HepG2 (cell line): ENCODE data around the gene NUDCD2. TPM values are rescaled to one million over a fixed set of nuclear protein-coding genes. Genes with fewer than 3 reads are reported as not detected.

Source experiments
- ATF7-NPFF ChIP-seq: sonication (generic); formaldehyde crosslinking; IDR thresholded peaks from 2 replicates; pipeline ENCODE4 v1.8.1; 2023; ENCODE audit warnings: mild to moderate bottlenecking, low read depth, missing genetic modification reagents, moderate library complexity
- CBX5 ChIP-seq: sonication (generic); formaldehyde crosslinking; IDR thresholded peaks from 2 replicates; pipeline ENCODE4 v1.4.0; 2020; ENCODE audit warnings: missing genetic modification reagents, borderline replicate concordance
- RBM39 ChIP-seq: fragments of 200-400 bp; formaldehyde crosslinking; IDR thresholded peaks from one replicate; pipeline ENCODE4 v1.6.1; 2018; ENCODE audit warnings: antibody characterized with exemption, mild to moderate bottlenecking, low read depth, low read length; ENCODE audit not compliant: poor library complexity, severe bottlenecking
- RFXANK ChIP-seq: IDR thresholded peaks from 2 replicates; pipeline ENCODE4 v1.6.1; 2016
- SETDB1 ChIP-seq: sonication (generic); formaldehyde crosslinking; IDR thresholded peaks from 2 replicates; pipeline ENCODE4 v1.5.1; 2020; ENCODE audit warnings: missing genetic modification reagents, mild to moderate bottlenecking, borderline replicate concordance
- U2AF2 ChIP-seq: fragments of 200-400 bp; formaldehyde crosslinking; IDR thresholded peaks from 2 replicates; pipeline ENCODE4 v1.6.1; 2017; ENCODE audit warnings: low read depth, mild to moderate bottlenecking, low read length
- YY1 ChIP-seq: IDR thresholded peaks from 2 replicates; pipeline ENCODE4 v1.6.1; 2011; ENCODE audit warnings: low read length, low read depth, moderate library complexity, mild to moderate bottlenecking; ENCODE audit not compliant: insufficient read depth, insufficient replicate concordance
- ZFP36 ChIP-seq: fragments of 150-350 bp; IDR thresholded peaks from 2 replicates; pipeline ENCODE4 v1.6.1; 2018; ENCODE audit warnings: borderline replicate concordance, low read length, low read depth; ENCODE audit not compliant: partially characterized antibody
- ZNF282 ChIP-seq: fragments of 450-650 bp; IDR thresholded peaks from 2 replicates; pipeline ENCODE4 v1.6.1; 2018; ENCODE audit not compliant: partially characterized antibody
- ZNF652 ChIP-seq: IDR thresholded peaks from 2 replicates; pipeline ENCODE4 v1.6.1; 2016; ENCODE audit warnings: low read depth, borderline replicate concordance
- polyA plus RNA-seq, 8 experiments: library from polyadenylated mRNA; depleted of rRNA in 3 of 8; stranded (reverse) in 7 of 8; unstranded in 1 of 8; fragments of >200 nt; fragmentation: Illumina TruSeq in 4 of 8; extraction: Trizol in 4 of 8; gene quantifications; 2 replicates each; pipeline versions ENCODE4 v1.2.1 to v1.2.3, GENCODE V29; 2011 to 2016; ENCODE audit warnings: low read depth in 4 of 8, missing spikeins in 1 of 8, mixed read lengths in 1 of 8; ENCODE audit not compliant: insufficient read depth in 1 of 8
- total RNA-seq, 5 experiments: library from RNA; depleted of rRNA; stranded (reverse); fragments of >200 nt; fragmentation: Illumina TruSeq; extraction: Trizol; gene quantifications; 2 replicates each; pipeline ENCODE4 v1.2.3, GENCODE V29; 2016; ENCODE audit warnings: low read depth in 1 of 5
- TF ChIP-seq, protein P1 (sequence below): sonication (generic); formaldehyde crosslinking; IDR thresholded peaks from 2 replicates; pipeline ENCODE4 v1.9.0; 2021; ENCODE audit warnings: missing genetic modification reagents, borderline replicate concordance
- TF ChIP-seq, protein P2 (sequence below): sonication (generic); formaldehyde crosslinking; IDR thresholded peaks from 2 replicates; pipeline ENCODE4 v1.4.0; 2020; ENCODE audit warnings: mild to moderate bottlenecking, missing genetic modification reagents, borderline replicate concordance
- TF ChIP-seq, protein P3 (sequence below): sonication (generic); formaldehyde crosslinking; IDR thresholded peaks from 2 replicates; pipeline ENCODE4 v1.8.0; 2022; ENCODE audit warnings: low read depth, missing genetic modification reagents
- TF ChIP-seq, protein P4 (sequence below): sonication (generic); formaldehyde crosslinking; IDR thresholded peaks from 2 replicates; pipeline ENCODE4 v1.8.1; 2023; ENCODE audit warnings: mild to moderate bottlenecking, moderate library complexity, missing genetic modification reagents
- TF ChIP-seq, protein P5 (sequence below): sonication (generic); formaldehyde crosslinking; IDR thresholded peaks from 2 replicates; pipeline ENCODE4 v1.4.0; 2020; ENCODE audit warnings: missing genetic modification reagents; ENCODE audit errors: not compliant biosample characterization

NUDCD2 gene
- total and polyA plus RNA-seq, 2 of the 13 experiments (the other 11 are each of a cell fraction or from before 2014, with no cell fraction given) = 14.8 to 39.2 TPM

DNA sequence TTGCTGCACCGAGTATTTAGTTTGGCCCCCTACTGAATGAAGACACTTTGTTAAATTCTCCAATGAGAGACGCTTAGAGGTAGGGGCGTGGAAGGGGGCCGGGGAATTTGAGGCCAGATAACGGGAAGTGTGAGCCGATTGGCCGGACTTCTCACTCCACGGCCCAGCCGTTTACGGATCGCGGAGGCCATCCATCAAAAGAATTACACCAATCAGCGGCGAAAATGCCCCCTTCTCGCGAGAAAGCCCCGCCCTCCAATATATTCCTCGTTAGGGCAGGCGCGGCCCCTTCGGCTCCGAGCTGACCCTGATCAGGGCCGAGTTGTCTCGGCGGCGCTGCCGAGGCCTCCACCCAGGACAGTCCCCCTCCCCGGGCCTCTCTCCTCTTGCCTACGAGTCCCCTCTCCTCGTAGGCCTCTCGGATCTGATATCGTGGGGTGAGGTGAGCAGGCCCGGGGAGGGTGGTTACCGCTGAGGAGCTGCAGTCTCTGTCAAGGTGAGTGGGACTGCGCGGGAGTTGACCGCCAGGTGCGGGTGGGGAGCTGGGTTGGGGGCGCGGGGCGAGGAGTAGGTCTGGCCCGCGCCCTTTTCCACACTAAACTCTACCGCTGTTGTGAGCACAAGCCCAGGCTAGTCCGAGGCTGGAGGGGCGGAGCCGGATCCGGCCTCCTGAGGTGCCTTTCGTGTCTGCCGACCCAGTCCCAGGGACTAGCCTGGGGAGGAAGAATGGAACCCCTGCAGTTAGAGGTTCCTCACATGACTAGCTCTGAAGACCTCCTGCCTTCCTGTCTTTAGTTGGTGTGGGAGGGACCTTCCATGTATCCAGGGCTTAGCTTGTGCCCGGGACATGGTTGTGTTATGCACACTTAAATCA, 22.4 kb downstream of the NUDCD2 start, which contains the start of gene CCNG1 (continued):
- TF ChIP-seq, protein P1, sequence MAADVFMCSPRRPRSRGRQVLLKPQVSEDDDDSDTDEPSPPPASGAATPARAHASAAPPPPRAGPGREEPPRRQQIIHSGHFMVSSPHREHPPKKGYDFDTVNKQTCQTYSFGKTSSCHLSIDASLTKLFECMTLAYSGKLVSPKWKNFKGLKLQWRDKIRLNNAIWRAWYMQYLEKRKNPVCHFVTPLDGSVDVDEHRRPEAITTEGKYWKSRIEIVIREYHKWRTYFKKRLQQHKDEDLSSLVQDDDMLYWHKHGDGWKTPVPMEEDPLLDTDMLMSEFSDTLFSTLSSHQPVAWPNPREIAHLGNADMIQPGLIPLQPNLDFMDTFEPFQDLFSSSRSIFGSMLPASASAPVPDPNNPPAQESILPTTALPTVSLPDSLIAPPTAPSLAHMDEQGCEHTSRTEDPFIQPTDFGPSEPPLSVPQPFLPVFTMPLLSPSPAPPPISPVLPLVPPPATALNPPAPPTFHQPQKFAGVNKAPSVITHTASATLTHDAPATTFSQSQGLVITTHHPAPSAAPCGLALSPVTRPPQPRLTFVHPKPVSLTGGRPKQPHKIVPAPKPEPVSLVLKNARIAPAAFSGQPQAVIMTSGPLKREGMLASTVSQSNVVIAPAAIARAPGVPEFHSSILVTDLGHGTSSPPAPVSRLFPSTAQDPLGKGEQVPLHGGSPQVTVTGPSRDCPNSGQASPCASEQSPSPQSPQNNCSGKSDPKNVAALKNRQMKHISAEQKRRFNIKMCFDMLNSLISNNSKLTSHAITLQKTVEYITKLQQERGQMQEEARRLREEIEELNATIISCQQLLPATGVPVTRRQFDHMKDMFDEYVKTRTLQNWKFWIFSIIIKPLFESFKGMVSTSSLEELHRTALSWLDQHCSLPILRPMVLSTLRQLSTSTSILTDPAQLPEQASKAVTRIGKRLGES = no peak
- TF ChIP-seq YY1 (peak; percentile 32), RBM39 (peak; percentile 91), ZNF282 (no peak), ZNF652 (CRISPR knock-in tag) (no peak), CBX5 (no peak; the same call in 1 of the 2 replicates), ZFP36 (no peak), ATF7-NPFF (CRISPR knock-in tag) (no peak), SETDB1 (no peak), U2AF2 (no peak), RFXANK (CRISPR knock-in tag) (no peak)
- TF ChIP-seq, protein P2, sequence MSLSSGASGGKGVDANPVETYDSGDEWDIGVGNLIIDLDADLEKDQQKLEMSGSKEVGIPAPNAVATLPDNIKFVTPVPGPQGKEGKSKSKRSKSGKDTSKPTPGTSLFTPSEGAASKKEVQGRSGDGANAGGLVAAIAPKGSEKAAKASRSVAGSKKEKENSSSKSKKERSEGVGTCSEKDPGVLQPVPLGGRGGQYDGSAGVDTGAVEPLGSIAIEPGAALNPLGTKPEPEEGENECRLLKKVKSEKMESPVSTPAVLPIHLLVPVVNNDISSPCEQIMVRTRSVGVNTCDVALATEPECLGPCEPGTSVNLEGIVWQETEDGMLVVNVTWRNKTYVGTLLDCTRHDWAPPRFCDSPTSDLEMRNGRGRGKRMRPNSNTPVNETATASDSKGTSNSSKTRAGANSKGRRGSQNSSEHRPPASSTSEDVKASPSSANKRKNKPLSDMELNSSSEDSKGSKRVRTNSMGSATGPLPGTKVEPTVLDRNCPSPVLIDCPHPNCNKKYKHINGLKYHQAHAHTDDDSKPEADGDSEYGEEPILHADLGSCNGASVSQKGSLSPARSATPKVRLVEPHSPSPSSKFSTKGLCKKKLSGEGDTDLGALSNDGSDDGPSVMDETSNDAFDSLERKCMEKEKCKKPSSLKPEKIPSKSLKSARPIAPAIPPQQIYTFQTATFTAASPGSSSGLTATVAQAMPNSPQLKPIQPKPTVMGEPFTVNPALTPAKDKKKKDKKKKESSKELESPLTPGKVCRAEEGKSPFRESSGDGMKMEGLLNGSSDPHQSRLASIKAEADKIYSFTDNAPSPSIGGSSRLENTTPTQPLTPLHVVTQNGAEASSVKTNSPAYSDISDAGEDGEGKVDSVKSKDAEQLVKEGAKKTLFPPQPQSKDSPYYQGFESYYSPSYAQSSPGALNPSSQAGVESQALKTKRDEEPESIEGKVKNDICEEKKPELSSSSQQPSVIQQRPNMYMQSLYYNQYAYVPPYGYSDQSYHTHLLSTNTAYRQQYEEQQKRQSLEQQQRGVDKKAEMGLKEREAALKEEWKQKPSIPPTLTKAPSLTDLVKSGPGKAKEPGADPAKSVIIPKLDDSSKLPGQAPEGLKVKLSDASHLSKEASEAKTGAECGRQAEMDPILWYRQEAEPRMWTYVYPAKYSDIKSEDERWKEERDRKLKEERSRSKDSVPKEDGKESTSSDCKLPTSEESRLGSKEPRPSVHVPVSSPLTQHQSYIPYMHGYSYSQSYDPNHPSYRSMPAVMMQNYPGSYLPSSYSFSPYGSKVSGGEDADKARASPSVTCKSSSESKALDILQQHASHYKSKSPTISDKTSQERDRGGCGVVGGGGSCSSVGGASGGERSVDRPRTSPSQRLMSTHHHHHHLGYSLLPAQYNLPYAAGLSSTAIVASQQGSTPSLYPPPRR (CRISPR knock-in tag) = no peak; the same call in 1 of the 2 replicates
- TF ChIP-seq, protein P3, sequence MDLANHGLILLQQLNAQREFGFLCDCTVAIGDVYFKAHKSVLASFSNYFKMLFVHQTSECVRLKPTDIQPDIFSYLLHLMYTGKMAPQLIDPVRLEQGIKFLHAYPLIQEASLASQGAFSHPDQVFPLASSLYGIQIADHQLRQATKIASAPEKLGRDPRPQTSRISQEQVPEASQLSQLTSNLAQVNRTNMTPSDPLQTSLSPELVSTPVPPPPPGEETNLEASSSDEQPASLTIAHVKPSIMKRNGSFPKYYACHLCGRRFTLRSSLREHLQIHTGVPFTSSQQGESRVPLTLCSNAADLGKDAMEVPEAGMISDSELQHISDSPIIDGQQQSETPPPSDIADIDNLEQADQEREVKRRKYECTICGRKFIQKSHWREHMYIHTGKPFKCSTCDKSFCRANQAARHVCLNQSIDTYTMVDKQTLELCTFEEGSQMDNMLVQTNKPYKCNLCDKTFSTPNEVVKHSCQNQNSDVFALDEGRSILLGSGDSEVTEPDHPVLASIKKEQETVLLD = no peak
- TF ChIP-seq, protein P4, sequence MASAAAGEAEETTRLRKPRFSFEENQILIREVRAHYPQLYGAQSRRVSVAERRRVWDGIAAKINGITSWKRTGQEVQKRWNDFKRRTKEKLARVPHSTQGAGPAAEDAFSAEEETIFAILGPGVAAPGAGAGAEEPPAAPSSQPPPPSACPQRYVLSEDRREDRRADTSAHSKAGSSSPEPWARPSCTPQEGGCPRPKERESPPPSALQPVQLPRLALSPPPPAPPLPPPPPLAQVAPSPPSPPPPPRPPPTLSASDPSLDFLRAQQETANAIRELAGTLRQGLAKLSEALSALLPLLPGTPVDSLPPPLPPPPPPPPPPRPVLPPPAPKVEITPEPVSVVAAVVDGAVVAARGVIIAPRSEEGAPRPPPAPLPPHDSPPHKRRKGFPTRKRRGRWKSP (CRISPR knock-in tag) = no peak
- TF ChIP-seq, protein P5, sequence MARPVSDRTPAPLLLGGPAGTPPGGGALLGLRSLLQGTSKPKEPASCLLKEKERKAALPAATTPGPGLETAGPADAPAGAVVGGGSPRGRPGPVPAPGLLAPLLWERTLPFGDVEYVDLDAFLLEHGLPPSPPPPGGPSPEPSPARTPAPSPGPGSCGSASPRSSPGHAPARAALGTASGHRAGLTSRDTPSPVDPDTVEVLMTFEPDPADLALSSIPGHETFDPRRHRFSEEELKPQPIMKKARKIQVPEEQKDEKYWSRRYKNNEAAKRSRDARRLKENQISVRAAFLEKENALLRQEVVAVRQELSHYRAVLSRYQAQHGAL (CRISPR knock-in tag) = no peak
